Upper lobe of right lung (tissue), 1 donor: ENCODE data around the gene TXNDC5. TPM values are rescaled to one million over a fixed set of nuclear protein-coding genes. Genes with fewer than 3 reads are reported as not detected.

Experiments used
- ATAC-seq: fragments of 200-7000 bp; cut with Tn5 transposase; one replicate; pipeline ENCODE4 v1.9.1; 2020; ENCODE audit warnings: mild to moderate bottlenecking, moderate library complexity
- DNase-seq: peaks from one replicate; pipeline ENCODE4 v3.0.0-alpha.2; 2020
- H3K27ac ChIP-seq: fragments of 200-600 bp; one replicate; pipeline ENCODE4 v1.8.0; 2022
- H3K27me3 ChIP-seq: fragments of 200-600 bp; one replicate; pipeline ENCODE4 v1.8.0; 2022; ENCODE audit warnings: mild to moderate bottlenecking
- H3K36me3 ChIP-seq: fragments of 200-600 bp; one replicate; pipeline ENCODE4 v1.8.0; 2022
- H3K4me1 ChIP-seq: fragments of 200-600 bp; one replicate; pipeline ENCODE4 v1.8.0; 2022
- H3K4me3 ChIP-seq: fragments of 200-600 bp; one replicate; pipeline ENCODE4 v1.8.0; 2022; ENCODE audit warnings: mild to moderate bottlenecking
- H3K9me3 ChIP-seq: fragments of 200-600 bp; one replicate; pipeline ENCODE4 v1.8.0; 2022
- CTCF ChIP-seq: fragments of 200-600 bp; IDR thresholded peaks from one replicate; pipeline ENCODE4 v1.8.0; 2022; ENCODE audit warnings: antibody characterized with exemption
- intact Hi-C: fragments of 100-400 bp; cut with DNase I; formaldehyde crosslinking; loops from one replicate; pipeline ENCODE4 v1.11.0; 2022
- total RNA-seq: library from RNA; stranded (reverse); fragmentation: NEBNext Ultra II Directional; extraction: Animal tissue kit (Norgen Biotek cat#: 25700); gene quantifications from one replicate; pipeline ENCODE4 v1.2.1, GENCODE V29; 2021
- donor health status: DM: no; HTN: yes; CAD: no; lungs with severe emphysema.

Gene TXNDC5
- total RNA-seq, 1 donor from 2014 or later: 107 TPM

GRCh38 chr6:7920425-7920824 is 9.8 kb upstream of the TXNDC5 start:
- no peak overlapping the region for H3K4me3 ChIP-seq
- no peaks in the 10 kb centered on the region for H3K27me3 ChIP-seq
- H3K9me3 ChIP-seq: no peaks in the 10 kb centered on the region
- DNase-seq: no peak
- no peaks in the 10 kb centered on the region for H3K4me1 ChIP-seq
- no peak overlapping the region for H3K27ac ChIP-seq
- intact Hi-C loops: no loop called here
- H3K36me3 ChIP-seq: no peaks in the 10 kb centered on the region
- ATAC-seq: no peak
- TF ChIP-seq CTCF: no peak

- H3K27me3 ChIP-seq: no peaks in the 10 kb centered on the region
- no peak for TF ChIP-seq CTCF
- no peaks in the 10 kb centered on the region for H3K36me3 ChIP-seq
- no peaks in the 10 kb centered on the region for H3K9me3 ChIP-seq
- no peak for DNase-seq
- intact Hi-C loops: no loop called here
- no peak overlapping the region for H3K27ac ChIP-seq
- ATAC-seq: no peak
- no peak overlapping the region for H3K4me3 ChIP-seq
- no peaks in the 10 kb centered on the region for H3K4me1 ChIP-seq
These were observed 9.3 kb upstream of the TXNDC5 start for GRCh38 chr6:7919871-7920270.

- H3K4me1 ChIP-seq: no peaks in the 10 kb centered on the region
- DNase-seq (no peak), ATAC-seq (no peak)
- no peak overlapping the region for H3K27ac ChIP-seq
- no peaks in the 10 kb centered on the region for H3K9me3 ChIP-seq
- H3K4me3 ChIP-seq: no peak overlapping the region
- intact Hi-C loops: no loop called here
- TF ChIP-seq CTCF: no peak
- no peaks in the 10 kb centered on the region for H3K36me3 ChIP-seq
- no peaks in the 10 kb centered on the region for H3K27me3 ChIP-seq
These were observed 7.8 kb upstream of the TXNDC5 start for GRCh38 chr6:7918403-7918802.

- no peaks in the 10 kb centered on the region for H3K36me3 ChIP-seq
- ATAC-seq: no peak
- intact Hi-C loops: no loop called here
These were observed 7.1 kb upstream of the TXNDC5 start for GRCh38 chr6:7917729-7918128.

GRCh38 chr6:7916959-7917358 is 6.4 kb upstream of the TXNDC5 start:
- no peak overlapping the region for H3K4me3 ChIP-seq
- no peaks in the 10 kb centered on the region for H3K36me3 ChIP-seq
- no peaks in the 10 kb centered on the region for H3K27me3 ChIP-seq
- intact Hi-C loops: no loop called here
- ATAC-seq (no peak), DNase-seq (no peak)
- no peaks in the 10 kb centered on the region for H3K4me1 ChIP-seq
- H3K9me3 ChIP-seq: no peaks in the 10 kb centered on the region
- H3K27ac ChIP-seq: no peak overlapping the region
- TF ChIP-seq CTCF: no peak

More at GRCh38 chr6:7917729-7918128, 7.1 kb upstream of the TXNDC5 start:
- no peak for TF ChIP-seq CTCF
- no peak for DNase-seq
- Histone ChIP-seq H3K9me3 (no peaks in the 10 kb centered on the region), H3K4me1 (no peaks in the 10 kb centered on the region), H3K27me3 (no peaks in the 10 kb centered on the region), H3K4me3 (no peak overlapping the region), H3K27ac (no peak overlapping the region)
